Epithelial cell of proximal tubule (primary cell): ENCODE data around the gene ZC3H14. TPM values are rescaled to one million over a fixed set of nuclear protein-coding genes. Genes with fewer than 3 reads are reported as not detected.

ENCODE experiments used
- DNase-seq: peaks from one replicate; pipeline ENCODE4 v3.0.0-alpha.2; 2011; ENCODE audit warnings: low read depth
- H3K4me3 ChIP-seq: 2 replicates; pipeline ENCODE4 v1.5.1; 2011; ENCODE audit warnings: low read depth, mild to moderate bottlenecking, low read length
- CTCF ChIP-seq: conservative IDR thresholded peaks from 2 replicates; pipeline ENCODE4 v1.5.1; 2012; ENCODE audit warnings: low read depth, mild to moderate bottlenecking, low read length
- total RNA-seq: library from RNA; depleted of rRNA; stranded (reverse); fragments of >200 nt; gene quantifications from 2 replicates; pipeline ENCODE4 v1.2.3, GENCODE V29; 2015

The ZC3H14 gene
- total RNA-seq, 1 donor from 2014 or later, result 55.1 TPM

DNA sequence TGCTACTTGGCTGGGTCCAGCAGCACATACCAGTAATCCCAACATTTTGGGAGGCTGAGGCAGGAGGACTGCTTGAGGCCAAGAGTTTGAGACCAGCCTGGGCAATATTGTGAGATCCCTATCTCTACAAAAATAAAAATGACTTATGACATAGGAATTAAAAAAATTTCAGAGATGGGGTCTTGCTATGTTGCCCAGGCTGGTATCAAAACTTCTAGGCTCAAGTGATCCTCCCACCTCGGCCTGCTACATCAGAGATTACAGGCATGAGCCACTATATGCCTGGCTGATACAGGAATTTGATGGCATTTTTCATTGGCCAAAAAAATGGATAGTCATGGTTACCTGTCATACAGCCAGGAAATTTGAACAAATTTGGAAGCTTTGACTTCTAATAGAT lies 54.6 kb downstream of the ZC3H14 start:
- no peak for DNase-seq
- H3K4me3 ChIP-seq, result no peak overlapping the region
- no peak for TF ChIP-seq CTCF

DNA sequence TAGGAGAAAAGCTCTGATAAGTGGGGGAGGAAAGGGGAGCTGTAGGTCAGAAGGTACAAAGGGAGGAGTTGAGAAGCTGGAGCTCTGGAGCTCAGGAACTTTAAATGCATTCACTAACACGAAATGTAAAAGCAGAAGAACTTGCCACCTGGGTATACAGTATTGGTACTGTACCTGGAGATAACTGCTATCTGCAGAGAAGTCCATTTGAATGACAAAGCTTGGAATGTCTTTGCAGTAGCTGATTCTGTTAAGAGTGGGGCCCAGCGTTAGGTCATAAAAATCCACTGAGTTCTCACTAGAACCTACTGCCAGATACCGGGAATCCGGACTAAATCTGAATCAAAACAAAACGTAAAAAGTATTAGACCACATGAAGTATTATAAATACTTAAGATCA lies 55.6 kb downstream of the ZC3H14 start:
- DNase-seq, result no peak
- TF ChIP-seq CTCF, result no peak

DNA sequence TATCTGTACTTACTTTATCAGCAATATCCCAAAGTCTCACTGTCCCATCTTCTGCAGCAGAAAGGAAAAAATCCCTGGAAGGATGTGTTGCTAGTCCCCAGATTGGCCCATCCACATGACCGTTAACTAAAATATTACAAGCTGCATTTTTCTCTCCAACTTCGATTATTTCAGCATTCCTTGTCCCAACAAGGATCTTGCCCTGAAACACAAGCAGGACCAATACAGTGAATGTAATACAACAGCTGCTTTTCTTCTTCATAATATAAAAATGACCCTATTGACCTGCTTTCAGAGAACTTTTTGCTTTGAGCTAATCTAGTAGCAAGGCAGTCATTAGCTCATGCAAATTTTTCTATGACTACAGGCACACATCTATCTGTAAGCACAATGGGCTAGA lies 58.3 kb downstream of the ZC3H14 start:
- no peak for DNase-seq
- H3K4me3 ChIP-seq, result no peak overlapping the region
- no peak for TF ChIP-seq CTCF

More for the DNA sequence above, 55.6 kb downstream of the ZC3H14 start:
- no peak overlapping the region for H3K4me3 ChIP-seq

DNA sequence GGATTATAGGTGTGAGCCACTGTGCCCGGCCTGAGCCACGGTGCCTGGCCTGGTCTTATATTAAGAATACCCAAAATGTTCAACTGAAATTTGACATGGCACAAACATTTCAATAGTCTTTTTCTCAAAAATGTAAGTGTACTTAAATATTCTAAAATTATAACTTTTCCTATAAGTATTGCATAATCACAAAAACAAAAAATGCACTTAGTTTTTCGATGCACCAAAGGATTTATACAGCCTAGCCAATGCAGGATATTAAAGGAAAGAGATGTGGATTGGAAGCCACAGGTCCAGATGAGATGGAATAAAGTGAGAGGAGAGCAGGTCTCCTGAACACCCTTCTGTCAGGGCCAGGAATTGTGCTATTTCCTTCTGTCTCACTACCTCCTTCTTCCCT lies 62.8 kb downstream of the ZC3H14 start:
- no peak for TF ChIP-seq CTCF
- no peak for DNase-seq
- H3K4me3 ChIP-seq, result no peak overlapping the region

GRCh38 chr14:88628033-88628432 lies 65.2 kb downstream of the ZC3H14 start:
- no peak for DNase-seq
- H3K4me3 ChIP-seq, result no peak overlapping the region
- no peak for TF ChIP-seq CTCF

- no peak for TF ChIP-seq CTCF
Observed at GRCh38 chr14:88628462-88628861, 65.6 kb downstream of the ZC3H14 start.

GRCh38 chr14:88630565-88630964 lies 67.7 kb downstream of the ZC3H14 start:
- no peak for TF ChIP-seq CTCF
- peak; percentile 97 for DNase-seq
- no peak overlapping the region for H3K4me3 ChIP-seq

More at GRCh38 chr14:88628462-88628861, 65.6 kb downstream of the ZC3H14 start:
- no peak for DNase-seq
- H3K4me3 ChIP-seq, result no peak overlapping the region
